GM21576 (cell line): ENCODE measurements around the gene DHX34.

Experiments used
- ATAC-seq: cut with Tn5 transposase; IDR thresholded peaks from one replicate; pipeline ENCODE4 v1.9.1; 2021; ENCODE audit warnings: mild to moderate bottlenecking, moderate library complexity; ENCODE audit not compliant: unreplicated experiment

DHX34 gene

DNA sequence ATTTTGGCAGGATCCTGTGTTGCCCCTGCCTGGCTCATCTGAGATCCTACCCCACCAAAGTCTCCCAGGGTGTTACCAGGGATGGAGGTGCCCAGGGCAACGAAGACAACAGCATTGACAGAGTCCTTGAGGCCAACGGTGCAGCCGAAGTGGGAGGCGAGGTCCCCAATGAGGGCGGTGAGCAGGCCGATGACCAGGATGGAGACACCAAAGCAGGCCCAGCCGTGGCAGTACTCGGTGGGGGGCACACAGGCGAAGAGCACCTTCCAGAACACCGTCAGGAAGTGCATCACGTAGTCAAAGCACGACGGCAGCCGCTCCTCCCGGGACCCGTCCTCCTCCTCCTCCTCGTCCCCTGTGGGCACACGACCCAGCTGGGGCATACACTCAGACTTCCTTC is 83.0 kb downstream of the DHX34 start:
- no peak for ATAC-seq
